8988T (cell line): ENCODE results near the gene ICA1.

ENCODE experiments used
- DNase-seq: peaks from one replicate; pipeline ENCODE4 v3.0.0; 2011

Gene ICA1

DNA sequence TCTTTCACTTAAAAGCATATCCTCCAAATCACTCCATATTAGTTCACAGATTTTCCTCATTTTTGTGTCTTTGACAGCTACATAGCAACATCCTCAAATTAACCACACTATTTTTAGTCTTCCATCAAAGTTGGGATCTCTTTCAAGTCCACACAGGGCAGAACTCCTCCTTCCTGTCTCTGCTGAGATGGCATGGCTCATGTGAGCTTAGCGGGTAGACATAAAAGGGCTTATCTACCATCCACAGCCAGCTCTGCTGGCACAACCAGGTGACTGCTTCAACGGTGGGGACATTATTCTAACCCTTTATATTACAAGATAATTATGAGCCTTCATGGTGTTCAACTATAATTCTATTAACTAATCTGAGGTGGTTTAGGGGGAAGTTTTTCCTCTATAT is 35.5 kb downstream of the ICA1 start:
- DNase-seq = no peak

DNA sequence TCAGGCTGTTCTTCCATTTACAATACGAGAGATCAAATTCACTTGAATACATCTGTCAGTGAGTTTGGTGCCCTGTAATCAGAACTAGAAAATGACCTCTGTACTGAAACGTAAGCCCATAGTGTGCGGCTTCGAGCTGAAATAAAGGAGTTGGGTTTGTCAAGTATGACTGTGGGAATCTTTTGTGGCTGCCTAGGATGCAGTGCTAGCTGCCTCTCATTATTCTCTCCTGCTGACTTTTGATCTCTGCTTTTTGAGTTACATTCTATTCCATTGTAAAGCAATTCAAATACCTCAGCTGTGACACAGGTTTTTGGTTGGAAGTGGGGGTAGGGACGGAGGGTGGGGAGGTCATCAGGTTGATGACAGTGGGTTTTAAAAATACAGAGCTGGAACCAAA is 40.4 kb downstream of the ICA1 start:
- no peak for DNase-seq

DNA sequence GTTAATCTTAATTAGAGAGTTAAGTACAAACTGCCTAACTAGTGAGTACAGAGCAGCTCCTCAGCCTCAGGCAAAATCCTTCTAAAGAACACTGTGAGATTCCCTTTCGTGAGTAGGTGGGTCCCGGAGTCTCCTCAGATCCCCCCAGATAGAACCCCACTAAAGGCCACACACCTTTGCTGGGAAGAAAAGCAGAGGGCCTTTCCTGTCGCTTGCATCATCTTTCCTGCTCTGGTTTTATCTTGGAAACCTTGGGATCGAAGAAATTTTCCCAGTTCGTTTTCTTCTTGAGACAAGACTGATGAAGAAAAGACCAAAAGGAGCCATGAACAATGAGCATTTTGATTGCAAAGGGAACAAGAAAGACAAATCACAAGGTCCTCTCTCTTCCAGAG is 40.9 kb downstream of the ICA1 start:
- no peak for DNase-seq

DNA sequence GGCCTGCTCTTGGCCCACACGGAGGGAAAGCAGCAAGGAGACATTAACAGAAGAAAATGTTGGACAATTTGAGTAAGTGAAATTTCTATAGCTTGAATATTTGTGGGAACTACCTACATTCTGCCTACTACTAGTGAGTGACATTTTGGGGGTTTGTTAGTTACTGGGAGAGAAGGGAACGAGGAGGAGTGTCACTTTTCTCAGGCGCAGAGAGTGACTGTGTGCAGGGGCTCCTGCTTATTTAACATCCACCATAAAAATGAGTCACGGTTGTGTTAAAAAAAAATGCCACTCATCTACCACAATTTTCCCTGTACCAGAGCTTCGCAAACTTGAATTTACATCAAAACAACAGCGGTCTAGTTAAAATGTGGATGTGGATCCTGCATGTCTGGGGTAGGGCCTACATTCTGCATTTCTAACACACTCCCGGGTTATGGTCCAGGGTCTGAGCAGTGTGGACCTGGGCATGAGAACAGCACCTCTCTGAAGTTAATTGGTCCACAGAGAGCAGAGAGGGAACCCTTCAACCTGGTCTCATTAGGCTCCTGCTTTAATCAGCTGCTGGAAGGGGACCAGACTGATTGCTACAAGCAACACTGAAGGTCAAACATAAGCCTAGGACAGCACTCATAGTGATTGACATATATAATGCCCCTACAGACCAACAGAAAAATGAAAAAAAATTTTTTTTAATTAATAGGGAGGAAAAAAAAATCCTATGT is 41.4 kb downstream of the ICA1 start:
- no peak for DNase-seq

DNA sequence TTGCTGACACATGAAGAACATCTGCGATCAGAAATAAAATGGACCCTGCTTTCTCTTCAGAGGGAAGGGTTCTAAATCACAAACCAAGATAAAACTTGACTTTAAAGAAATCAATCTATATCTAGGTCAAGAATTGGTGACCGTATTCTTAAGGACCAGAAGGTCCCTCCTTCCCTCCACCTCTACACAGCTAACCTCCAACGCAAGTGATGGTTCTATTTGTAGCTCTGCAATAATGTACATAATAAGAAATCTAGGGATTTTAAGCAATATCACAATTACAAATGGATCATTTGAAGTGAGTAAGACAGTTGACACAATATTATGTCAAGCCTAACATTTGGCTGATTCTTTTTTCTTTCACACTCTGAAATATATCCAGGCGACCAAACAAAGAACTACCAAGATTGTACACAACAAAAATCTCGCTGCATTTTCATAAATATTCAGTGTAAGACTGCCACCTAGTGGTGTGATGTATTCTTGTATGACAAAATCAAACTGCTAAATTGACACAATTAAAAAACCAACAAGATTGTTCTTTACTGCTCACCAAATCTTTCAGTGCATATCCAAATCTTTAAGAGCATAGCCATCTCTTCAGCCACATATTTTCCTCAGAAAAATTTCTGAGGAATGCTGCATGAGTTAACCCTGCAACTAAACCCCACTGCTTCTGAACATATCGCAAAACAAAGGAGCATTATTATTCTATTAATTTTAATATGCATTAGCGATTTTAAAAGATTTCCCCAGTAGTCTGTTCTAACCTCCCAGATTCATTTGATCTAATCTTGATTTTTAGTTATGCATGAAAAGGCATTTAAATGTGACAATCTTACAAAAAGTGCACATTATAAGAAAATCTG is 44.5 kb downstream of the ICA1 start:
- peak; percentile 11 for DNase-seq

DNA sequence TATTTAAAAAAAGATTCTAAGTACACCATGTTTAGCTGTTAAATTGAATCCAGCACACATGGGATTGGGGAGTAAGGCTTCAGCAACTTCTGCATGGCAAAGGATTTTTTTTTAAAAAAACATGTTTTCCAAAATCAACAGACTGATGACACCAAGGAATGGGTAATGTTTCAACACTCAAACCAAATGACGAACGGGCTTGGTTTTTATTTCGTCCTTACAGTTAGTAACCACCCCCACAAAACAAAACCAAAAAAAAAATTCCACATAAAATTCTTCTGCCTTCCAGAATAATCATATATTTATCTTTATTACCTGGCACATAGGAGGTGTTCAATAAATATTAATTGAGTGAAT is 45.7 kb downstream of the ICA1 start:
- no peak for DNase-seq

DNA sequence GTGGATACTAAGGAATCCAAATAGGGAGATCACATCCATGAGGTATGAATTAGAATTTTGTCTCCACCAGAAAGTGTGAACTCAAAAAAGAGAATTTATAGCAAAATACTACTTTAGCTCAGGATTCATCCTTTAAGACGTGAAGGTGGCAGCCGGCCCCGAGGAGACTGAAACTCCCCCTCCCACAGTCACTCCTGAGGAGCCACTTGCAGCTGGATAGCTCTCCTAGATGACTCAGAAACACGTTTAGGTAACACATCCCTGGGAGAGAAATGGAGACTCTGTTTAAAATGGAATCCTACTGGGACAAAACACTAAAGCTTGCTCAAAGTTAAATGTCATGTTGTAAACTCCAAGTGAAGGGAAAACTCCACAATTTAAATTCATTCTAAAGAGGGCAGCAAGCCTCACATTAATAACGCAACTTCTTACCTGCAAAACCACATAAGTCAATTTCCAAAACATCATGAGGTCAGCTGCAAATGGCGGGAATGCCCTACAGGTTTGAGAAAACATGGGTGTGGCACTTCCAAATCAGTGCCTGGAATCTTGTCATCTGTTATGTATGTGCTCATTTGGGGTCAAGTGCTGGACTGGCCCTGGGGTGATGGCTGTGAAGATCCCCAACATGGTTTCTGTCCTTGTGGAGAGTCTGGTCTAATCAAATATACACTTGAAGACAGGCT is 46.2 kb downstream of the ICA1 start:
- no peak for DNase-seq

DNA sequence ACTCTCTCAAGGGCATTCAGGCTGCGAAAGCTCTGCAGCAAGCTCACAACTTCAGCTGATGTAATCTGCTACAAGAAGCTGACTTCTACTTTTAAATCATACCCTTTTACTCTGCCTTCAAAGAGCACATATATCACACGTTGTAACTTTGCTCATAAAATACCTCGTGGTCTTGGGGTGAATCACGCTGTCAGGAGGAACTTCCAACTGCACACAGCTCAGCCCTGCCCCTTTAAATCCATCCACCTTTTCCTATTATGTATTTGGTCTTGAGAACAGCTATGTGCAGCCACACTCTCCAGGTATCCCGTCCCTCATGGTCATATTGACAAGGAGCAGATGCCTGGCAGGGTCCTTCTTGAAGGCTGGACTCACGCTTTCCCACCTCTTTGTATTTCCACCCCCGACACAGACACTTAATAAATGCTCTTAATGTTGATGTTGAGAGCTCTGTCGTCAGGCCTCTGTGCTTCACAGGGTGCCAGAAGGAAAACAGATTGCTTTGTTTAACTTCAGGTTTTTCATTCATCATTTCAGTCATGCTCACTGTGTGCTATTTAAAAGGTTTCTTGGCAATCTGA is 47.6 kb downstream of the ICA1 start:
- DNase-seq = no peak

DNA sequence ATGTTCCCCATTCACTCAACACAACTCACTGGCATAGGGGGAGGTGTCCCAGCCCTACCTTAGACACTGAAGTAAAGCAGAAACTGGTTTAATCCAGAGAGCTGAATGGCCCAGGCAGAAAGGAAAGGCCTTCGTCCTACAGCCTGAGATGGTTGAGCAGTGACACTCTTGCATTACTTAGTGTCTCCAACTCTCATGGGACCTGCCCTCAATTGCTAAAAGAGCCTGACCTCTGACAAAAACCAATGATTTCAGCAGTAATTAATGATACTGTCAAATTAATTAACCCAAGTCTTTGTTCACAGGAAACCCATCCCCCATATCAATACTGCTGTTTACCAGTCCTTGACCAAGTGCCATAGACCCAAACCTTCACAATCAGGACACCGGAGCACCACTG is 48.6 kb downstream of the ICA1 start:
- DNase-seq = no peak

DNA sequence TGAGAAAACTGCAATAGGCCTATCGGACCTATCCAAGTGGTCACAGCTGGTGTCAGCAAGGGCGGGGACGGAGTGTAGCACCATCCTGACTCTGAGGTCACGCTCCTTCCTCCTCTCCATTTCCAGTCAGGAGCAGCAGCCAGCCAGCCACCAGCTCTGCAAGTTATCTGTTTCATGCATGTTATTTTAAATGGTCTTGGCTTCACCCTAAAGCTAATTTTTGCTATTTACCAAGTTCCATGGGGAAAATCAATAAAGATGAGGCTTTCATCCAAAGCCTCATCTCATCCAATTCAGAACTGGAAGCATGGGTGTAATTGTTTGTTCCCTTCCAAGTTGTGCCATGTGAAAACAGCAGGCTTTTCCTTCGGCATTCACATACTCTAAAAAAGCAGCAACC is 49.3 kb downstream of the ICA1 start:
- DNase-seq = no peak

DNA sequence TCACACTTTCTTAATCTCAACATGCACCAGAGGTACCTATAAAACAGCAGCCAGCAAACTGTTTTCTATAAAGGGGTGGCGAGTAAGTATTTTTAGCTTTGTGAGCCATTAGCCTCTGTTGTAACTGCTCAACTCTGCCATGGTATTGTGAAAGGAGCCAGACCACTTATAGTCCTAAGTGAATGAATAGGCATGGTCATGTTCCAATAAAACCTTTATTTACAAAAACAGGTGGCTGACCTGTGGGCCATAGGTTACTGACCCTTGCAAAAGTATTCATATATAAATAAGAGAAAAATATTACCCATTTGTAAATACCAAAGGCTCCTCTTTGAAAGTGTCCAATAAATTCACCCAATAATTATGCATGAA is 50.3 kb downstream of the ICA1 start:
- no peak for DNase-seq

DNA sequence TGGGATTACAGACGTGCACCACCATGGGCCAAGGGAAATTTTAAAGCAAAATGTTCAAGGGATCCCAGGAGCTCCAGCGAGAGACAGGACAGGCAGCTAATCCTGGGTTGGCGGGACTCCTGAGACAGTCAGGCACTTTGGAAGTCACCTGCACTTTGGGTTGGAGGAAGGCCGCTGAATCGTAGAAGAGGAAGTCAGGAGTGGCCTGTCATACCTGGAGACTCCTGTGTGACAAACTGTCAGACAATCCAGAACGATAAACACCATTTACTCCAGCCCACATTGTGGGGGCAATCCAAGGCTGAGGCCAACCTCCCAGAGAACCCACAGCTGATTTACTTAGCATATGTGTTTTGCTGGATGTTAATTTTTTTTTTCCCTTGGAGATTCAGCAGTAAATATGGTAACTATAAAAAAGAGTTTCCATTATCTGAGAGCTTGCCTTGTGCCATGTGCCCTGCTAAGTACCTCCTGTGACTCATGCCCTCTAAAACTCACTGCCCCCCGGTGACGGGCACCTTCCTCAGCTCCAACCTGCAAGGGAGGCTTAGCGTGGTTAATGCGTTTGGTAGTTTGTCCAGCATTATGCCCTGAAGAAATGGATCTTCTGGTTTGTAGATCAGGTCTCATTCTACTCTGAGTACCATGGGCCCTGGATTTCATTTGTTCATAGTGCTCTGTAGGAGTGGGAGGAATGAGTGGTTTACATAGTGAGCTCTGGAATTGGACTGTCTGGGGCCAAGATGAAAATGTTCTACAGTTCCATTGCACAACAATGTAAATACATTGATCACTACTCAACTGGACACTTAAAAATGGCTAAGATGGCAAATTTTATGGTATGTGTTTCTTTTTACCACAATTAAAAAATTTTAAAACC is 50.9 kb downstream of the ICA1 start:
- DNase-seq = no peak

DNA sequence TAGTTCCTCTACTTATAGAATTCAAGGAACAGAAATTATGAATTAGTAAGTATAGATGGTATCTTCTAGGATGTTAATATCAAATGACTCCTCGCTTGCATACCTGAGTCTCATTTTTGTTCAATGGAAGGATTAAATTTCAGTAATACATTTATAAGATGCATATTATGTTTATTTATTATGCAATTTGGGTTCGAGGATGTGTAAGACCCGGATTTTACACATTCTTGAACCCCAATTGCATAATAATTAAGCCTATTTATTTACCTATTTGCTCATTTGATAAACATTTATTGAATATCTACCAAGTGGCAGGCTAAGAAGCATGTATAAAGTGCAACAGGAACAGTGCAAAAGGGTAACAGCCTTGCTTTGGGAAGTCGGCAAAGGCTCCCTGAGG is 52.6 kb downstream of the ICA1 start:
- DNase-seq = no peak

DNA sequence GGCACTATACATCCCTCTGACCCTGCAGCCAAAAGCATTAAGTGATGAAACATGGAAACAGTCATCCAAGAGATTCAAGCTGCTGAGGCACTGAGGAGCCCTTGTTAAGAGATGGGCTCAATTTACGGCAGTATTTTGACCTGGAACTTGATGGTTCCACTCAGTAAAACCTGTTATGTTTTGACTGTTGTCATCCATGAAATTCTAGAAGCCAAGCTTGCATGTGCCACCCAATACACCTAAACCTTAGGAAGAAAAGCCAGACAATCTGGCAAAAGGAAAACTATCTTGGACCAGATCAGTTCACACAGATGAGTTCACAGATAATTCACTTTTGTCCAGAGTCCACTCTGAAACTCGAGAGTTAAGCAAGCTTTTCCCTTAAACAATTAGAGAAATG is 53.2 kb downstream of the ICA1 start:
- no peak for DNase-seq

DNA sequence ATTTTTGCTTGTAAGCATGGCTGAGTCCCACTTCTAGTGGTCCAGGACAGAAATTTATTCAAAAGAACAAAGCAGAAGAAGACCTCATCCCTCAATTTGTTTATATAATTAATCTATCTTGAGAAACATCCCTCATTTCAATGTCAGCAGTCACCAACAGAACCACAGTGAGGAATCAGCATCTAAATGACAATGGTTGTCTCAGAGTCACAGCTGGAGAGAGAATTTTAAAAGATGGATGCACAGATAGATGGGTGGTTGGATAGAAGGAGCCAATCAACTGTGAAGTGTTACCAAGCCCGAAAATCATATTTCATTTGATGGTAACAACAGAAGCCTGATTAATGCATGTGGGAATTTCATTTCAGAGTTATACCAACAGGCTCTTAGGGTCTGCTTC is 55.0 kb downstream of the ICA1 start:
- DNase-seq = no peak

DNA sequence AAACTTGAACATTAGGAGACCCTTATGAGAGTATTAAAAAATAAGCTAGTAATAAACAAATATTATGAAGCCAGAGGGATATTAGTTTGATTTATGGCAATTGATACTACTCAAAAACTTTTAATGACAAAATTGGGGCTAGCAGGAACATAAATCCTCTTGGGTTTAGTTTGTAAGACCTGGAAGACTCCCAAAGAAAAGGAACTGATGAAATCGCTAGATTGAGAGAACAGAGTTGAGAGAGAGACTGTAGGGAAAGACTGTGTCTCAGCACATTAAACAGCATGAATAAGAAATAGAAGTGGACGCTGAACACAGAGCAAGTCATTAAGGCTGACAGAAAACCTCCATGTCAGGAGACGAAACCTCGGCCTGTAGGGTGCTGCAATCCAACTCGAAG is 56.4 kb downstream of the ICA1 start:
- DNase-seq = no peak

DNA sequence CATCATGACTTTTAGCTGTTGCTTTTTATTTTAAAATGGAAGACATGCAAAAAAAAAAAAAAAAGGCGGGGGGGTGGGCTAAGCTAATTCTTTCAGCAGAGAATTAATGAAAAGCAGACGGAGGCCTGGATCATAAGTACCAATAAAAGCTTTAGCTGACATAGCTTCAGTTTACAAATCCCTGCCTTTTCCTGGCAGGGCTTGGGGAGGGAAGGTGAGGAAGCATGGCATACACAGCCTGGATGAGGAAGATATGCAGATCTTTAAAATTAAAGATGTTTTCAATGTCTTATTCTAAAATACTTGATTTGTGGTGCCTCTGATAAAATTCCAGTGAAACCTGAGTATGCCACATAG is 57.0 kb downstream of the ICA1 start:
- no peak for DNase-seq

DNA sequence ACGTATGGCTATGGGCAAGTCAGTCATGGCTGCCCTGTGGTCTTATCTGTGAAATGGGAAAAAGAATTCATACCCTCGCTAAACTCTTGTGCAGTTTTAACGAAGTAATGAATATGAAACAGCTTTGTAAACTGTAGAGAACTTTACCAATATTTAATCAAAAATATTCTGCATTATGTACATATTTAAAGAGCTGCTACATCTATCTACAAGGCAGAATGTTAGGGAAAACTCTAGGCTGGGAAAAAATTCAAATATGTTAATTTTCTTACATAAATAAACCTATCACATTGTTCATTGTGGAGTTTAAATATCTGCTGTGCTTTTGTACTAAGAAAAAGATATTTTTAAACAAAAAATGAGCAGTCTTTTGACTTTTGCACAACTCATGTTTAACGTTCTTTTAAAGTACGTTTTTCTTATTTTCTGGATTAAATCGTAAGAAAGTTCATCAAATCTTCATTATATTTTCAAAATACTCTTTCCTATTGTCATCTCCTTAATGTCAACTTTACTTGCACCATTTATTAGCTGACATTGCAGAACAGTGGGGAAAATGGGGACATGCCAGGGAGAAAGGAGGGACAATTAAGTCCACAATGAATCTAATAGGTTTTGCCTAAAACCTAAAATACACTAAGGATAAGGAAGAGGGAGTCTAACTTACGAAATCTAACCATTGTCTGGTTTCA is 57.5 kb downstream of the ICA1 start:
- DNase-seq = no peak

DNA sequence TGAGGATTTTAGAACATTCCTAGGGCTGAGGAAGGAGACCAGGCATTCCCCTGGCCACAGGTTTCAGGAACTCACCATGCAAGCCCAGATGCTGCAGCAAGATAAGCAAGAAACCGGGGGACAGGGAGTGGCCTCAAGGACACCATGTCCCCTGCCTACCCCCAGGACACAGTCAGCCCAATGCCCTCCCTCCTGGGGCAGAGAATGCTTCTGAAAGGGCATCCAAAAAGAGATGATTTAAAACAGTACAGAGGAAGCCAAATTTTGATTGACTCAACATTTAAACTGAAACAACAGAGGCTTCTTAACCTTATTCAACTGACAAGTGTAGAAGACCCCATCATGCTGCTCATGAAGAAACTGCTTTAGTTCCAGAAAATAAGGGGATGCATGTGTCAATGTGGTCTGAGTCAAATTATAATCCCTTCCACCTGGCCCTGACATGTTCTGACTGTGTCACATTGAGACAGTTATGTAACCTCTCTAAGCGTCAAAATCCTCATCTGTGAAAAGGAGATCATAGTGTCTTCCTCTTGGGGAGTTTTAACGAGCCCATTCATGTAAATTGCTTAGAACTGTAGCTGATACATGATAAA is 60.0 kb downstream of the ICA1 start:
- no peak for DNase-seq

DNA sequence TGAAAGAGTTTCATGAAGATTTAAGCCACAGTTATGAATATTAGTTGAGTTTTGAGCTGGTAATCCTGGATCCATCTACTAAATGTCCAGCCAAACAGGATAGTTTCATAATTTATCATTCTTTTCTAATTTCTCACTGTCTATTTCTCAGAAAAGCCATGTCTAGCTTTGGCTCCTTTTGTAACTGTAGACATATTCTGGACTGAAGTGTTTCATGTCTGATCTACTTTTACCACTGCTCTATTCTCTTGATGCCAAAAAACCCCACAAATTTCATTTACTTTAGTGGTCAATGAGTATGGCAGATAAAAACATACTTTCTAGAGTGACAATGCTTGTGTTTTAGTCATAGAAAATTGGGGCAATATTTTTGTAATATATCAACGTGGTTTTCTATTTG is 61.2 kb downstream of the ICA1 start:
- DNase-seq = no peak

DNA sequence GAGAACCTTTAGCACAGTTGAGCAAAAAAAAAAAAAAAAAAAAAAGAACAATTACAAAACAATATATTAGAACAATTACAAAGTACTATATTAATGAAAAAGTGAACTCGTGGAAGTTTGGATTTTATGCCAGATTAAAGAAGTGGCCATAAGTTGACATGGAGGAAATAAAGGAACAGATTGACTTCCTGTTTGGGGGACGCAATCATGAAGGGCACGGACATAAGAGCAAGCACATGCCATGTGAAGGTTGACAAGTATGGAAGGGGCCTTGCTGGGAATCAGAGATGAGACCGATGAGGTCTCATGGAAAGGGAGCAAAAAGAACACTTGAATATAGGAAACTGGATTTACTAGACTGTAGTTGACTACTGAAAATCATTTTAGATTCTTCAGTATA is 61.7 kb downstream of the ICA1 start:
- DNase-seq = no peak
